OCI-LY1 (cell line): ENCODE measurements around the gene UNC5A.

Source experiments
- EZH2 ChIP-seq: fragments of 200-600 bp; sonication (generic), shearing (Covaris generic); IDR thresholded peaks from 2 replicates; pipeline ENCODE4 v1.8.0; 2017; ENCODE audit warnings: borderline replicate concordance, mixed run types, mild to moderate bottlenecking, antibody characterized with exemption, low read length, moderate library complexity, mixed read lengths
- TF ChIP-seq, protein P1 (sequence below): fragments of 200-600 bp; sonication (generic), shearing (Covaris generic); IDR thresholded peaks from 2 replicates; pipeline ENCODE4 v1.5.1; 2017; ENCODE audit warnings: mild to moderate bottlenecking, antibody characterized with exemption, low read length, moderate library complexity, mixed read lengths

DNA sequence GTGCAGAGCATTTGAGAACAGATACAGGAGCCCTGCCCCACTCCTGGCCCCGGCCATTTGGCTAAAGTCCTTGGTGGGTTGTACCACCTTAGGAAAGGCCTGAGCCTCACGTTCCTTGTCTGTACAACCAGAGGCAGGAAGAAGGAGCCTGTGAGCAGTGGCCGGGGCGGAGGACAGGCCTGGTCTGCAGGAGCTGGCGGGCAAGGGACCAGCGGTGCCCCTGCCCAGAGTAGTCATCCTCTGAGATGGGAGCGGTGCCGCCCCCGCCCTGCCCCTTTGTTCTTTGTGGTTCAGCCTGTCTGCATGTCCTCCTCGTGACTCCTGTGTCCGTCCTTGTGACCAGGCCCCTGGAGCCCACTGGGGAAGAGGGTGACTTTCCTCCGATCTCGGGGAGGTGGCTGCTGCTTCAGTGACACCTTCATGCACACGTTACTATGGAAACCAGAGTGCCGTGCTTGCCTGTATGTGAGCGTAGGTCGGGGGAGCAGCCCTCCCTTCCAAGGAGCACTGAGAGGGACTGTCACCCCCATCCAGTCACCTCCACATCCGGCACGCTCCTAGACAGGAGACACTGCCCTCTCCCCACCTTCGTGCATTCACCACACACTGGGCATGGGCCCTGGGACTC lies 42.9 kb downstream of the UNC5A start:
- no peak for TF ChIP-seq EZH2
- TF ChIP-seq, protein P1, sequence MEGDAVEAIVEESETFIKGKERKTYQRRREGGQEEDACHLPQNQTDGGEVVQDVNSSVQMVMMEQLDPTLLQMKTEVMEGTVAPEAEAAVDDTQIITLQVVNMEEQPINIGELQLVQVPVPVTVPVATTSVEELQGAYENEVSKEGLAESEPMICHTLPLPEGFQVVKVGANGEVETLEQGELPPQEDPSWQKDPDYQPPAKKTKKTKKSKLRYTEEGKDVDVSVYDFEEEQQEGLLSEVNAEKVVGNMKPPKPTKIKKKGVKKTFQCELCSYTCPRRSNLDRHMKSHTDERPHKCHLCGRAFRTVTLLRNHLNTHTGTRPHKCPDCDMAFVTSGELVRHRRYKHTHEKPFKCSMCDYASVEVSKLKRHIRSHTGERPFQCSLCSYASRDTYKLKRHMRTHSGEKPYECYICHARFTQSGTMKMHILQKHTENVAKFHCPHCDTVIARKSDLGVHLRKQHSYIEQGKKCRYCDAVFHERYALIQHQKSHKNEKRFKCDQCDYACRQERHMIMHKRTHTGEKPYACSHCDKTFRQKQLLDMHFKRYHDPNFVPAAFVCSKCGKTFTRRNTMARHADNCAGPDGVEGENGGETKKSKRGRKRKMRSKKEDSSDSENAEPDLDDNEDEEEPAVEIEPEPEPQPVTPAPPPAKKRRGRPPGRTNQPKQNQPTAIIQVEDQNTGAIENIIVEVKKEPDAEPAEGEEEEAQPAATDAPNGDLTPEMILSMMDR: no peak
